A549 (cell line): ENCODE results near the gene RGS9BP.

Source experiments
- CEBPB ChIP-seq, 2 experiments: fragments of >200 bp in 1 of 2; sonication (Bioruptor Twin) in 1 of 2; formaldehyde crosslinking in 1 of 2; IDR thresholded peaks; 2 replicates each; pipeline ENCODE4 v1.6.1; 2012 to 2016
- CTCF ChIP-seq: fragments of >200 bp; sonication (Bioruptor Twin); formaldehyde crosslinking; IDR thresholded peaks from 3 replicates; pipeline ENCODE4 v1.5.1; 2016
- EP300 ChIP-seq, 2 experiments: fragments of >200 bp; sonication (Bioruptor Twin); formaldehyde crosslinking; IDR thresholded peaks; 2 replicates in 1 of 2; 3 replicates in 1 of 2; pipeline ENCODE4 v1.6.1; 2016 to 2017
- HOXB13 ChIP-seq: fragments of 250-450 bp; sonication (Bioruptor Pico); IDR thresholded peaks from 2 replicates; pipeline ENCODE4 v1.5.0; 2020; ENCODE audit warnings: low read depth, mild to moderate bottlenecking, moderate library complexity
- JUNB ChIP-seq: fragments of >200 bp; sonication (Bioruptor Twin); formaldehyde crosslinking; IDR thresholded peaks from 2 replicates; pipeline ENCODE4 v1.6.1; 2016
- MAX ChIP-seq: IDR thresholded peaks from 2 replicates; pipeline ENCODE4 v1.6.1; 2012
- NR3C1 ChIP-seq: fragments of >200 bp; sonication (Bioruptor Twin); formaldehyde crosslinking; IDR thresholded peaks from 3 replicates; pipeline ENCODE4 v1.6.1; 2017
- PBX3 ChIP-seq: IDR thresholded peaks from 2 replicates; pipeline ENCODE4 v1.6.1; 2012
- PHF8 ChIP-seq: fragments of 200-600 bp; sonication (generic); IDR thresholded peaks from 2 replicates; pipeline ENCODE4 v1.6.1; 2016; ENCODE audit warnings: low read depth, mild to moderate bottlenecking, antibody characterized with exemption, moderate library complexity, borderline replicate concordance
- POLR2A ChIP-seq: IDR thresholded peaks from 2 replicates; pipeline ENCODE4 v1.6.1; 2012; ENCODE audit warnings: mild to moderate bottlenecking, low read length
- POLR2AphosphoS2 ChIP-seq: conservative IDR thresholded peaks from 2 replicates; pipeline ENCODE4 v1.6.1; 2012; ENCODE audit warnings: low read length, improper control_type of control experiment, inconsistent platforms
- RCOR1 ChIP-seq: fragments of 150-350 bp; IDR thresholded peaks from 2 replicates; pipeline ENCODE4 v1.6.1; 2014; ENCODE audit warnings: antibody characterized with exemption, low read length, low read depth
- REST ChIP-seq: fragments of 200-600 bp; sonication (generic); IDR thresholded peaks from 2 replicates; pipeline ENCODE4 v1.6.1; 2016; ENCODE audit warnings: antibody characterized with exemption, mild to moderate bottlenecking, moderate library complexity

- TF ChIP-seq REST (no peak), EP300 (IDR thresholded peaks at IDR 0.05) (no peak), CTCF (no peak), RCOR1 (no peak), NR3C1 (no peak), PBX3 (no peak), POLR2A (no peak), JUNB (no peak), PHF8 (no peak), MAX (no peak), HOXB13 (CRISPR knock-in tag) (no peak), POLR2AphosphoS2 (no peak), CEBPB (IDR thresholded peaks at IDR 0.05) (no peak)
These were observed 23.9 kb upstream of the RGS9BP start for GRCh38 chr19:32651729-32652140.
